GM12878 (cell line): ENCODE results near the gene TGFBR3. TPM values are rescaled to one million over a fixed set of nuclear protein-coding genes. Genes with fewer than 3 reads are reported as not detected.

Experiments
- ATAC-seq: fragments of 200-7000 bp; cut with Tn5 transposase; 3 replicates; pipeline ENCODE4 v1.9.1; 2020; ENCODE audit warnings: mild to moderate bottlenecking, moderate library complexity
- BruUV-seq: library from RNA; stranded (reverse); fragments of 400-500 nt; replicated peaks from 2 replicates; lab custom pipeline; 2021; lab: Mats Ljungman, UMichigan
- CTCF ChIA-PET: fragments of 300-600 bp; sonication (Branson Sonifier 250); formaldehyde crosslinking; extraction: SDS; loops from one replicate; lab custom pipeline; 2021; ENCODE audit warnings: inconsistent platforms; lab: Yijun Ruan, JAX
- POLR2A ChIA-PET: fragments of 350-600 bp; formaldehyde crosslinking; extraction: SDS; loops from one replicate; lab custom pipeline; 2021; ENCODE audit warnings: inconsistent platforms; lab: Charles Lee
- RAD21 ChIA-PET: fragments of 300-600 bp; sonication (Branson Sonifier 250); formaldehyde crosslinking; loops from one replicate; lab custom pipeline; 2023; ENCODE audit warnings: antibody characterized with exemption; ENCODE audit not compliant: unreplicated experiment; lab: Charles Lee
- SMC1A ChIA-PET: fragments of 300-600 bp; sonication (Branson Sonifier 250); formaldehyde crosslinking; loops from one replicate; lab custom pipeline; 2023; ENCODE audit not compliant: unreplicated experiment, uncharacterized antibody; lab: Charles Lee
- DNase-seq: peaks from one replicate; pipeline ENCODE4 v3.0.0-alpha.2; 2011; ENCODE audit warnings: low read depth, low spot score
- FAIRE-seq: peaks from 3 replicates; lab custom pipeline; 2011; peaks lifted over from hg19 to GRCh38; lab: Jason Lieb, UNC
- H2AFZ ChIP-seq: 2 replicates; pipeline ENCODE4 v1.6.0; 2011; ENCODE audit warnings: low read depth, low read length, control low read depth; ENCODE audit not compliant: control insufficient read depth
- H3K27ac ChIP-seq: 2 replicates; pipeline ENCODE4 v1.5.1; 2011; ENCODE audit warnings: control low read depth; ENCODE audit not compliant: control insufficient read depth, insufficient read depth
- H3K27me3 ChIP-seq, 2 experiments: replicated peaks in 1 of 2; 2 replicates each; pipeline versions ENCODE4 v1.6.0 to v1.6.1; 2011; ENCODE audit warnings: low read length in 1 of 2; ENCODE audit not compliant: control insufficient read depth in 2 of 2, insufficient read depth in 2 of 2
- H3K36me3 ChIP-seq, 2 experiments: 2 replicates each; pipeline ENCODE4 v1.5.1; 2011; ENCODE audit warnings: low read length in 1 of 2; ENCODE audit not compliant: control insufficient read depth in 2 of 2, insufficient read depth in 2 of 2
- H3K4me1 ChIP-seq: 2 replicates; pipeline ENCODE4 v1.6.1; 2011; ENCODE audit warnings: mild to moderate bottlenecking, low read length, moderate library complexity, mixed read lengths; ENCODE audit not compliant: control insufficient read depth, insufficient read depth
- H3K4me2 ChIP-seq: 2 replicates; pipeline ENCODE4 v1.6.0; 2011; ENCODE audit warnings: control low read depth; ENCODE audit not compliant: control insufficient read depth, insufficient read depth
- H3K4me3 ChIP-seq: fragments of 200-600 bp; sonication (generic); 2 replicates; pipeline ENCODE4 v1.5.1; 2016
- H3K79me2 ChIP-seq: 2 replicates; pipeline ENCODE4 v1.6.0; 2011; ENCODE audit warnings: low read length; ENCODE audit not compliant: control insufficient read depth, insufficient read depth
- H3K9ac ChIP-seq: 2 replicates; pipeline ENCODE4 v1.8.0; 2011; ENCODE audit warnings: low read length, control low read depth, mixed read lengths; ENCODE audit not compliant: control insufficient read depth, insufficient read depth
- H3K9me3 ChIP-seq: replicated peaks from 3 replicates; pipeline ENCODE4 v1.5.1; 2011; ENCODE audit warnings: mild to moderate bottlenecking, low read length; ENCODE audit not compliant: control insufficient read depth, insufficient read depth
- H4K20me1 ChIP-seq: 2 replicates; pipeline ENCODE4 v1.6.0; 2011; ENCODE audit not compliant: control insufficient read depth, insufficient read depth
- CREB1 ChIP-seq: IDR thresholded peaks from 2 replicates; pipeline ENCODE4 v1.6.1; 2012; ENCODE audit warnings: low read depth, mild to moderate bottlenecking, inconsistent platforms
- FOXK2 ChIP-seq: fragments of 450-650 bp; IDR thresholded peaks from 2 replicates; pipeline ENCODE4 v1.6.1; 2017; ENCODE audit warnings: mild to moderate bottlenecking, moderate library complexity
- GABPA ChIP-seq: IDR thresholded peaks from 2 replicates; pipeline ENCODE4 v1.6.1; 2014; ENCODE audit warnings: antibody characterized with exemption, low read depth, mild to moderate bottlenecking, inconsistent platforms
- IKZF1 ChIP-seq: fragments of 450-650 bp; conservative IDR thresholded peaks from 2 replicates; pipeline ENCODE4 v1.6.1; 2017; ENCODE audit warnings: antibody characterized with exemption, mild to moderate bottlenecking
- MTA2 ChIP-seq: fragments of 450-650 bp; IDR thresholded peaks from 2 replicates; pipeline ENCODE4 v1.6.1; 2016; ENCODE audit warnings: low read depth, mild to moderate bottlenecking, moderate library complexity
- MTA3 ChIP-seq: IDR thresholded peaks from 2 replicates; pipeline ENCODE4 v1.6.1; 2012; ENCODE audit warnings: low read length, inconsistent platforms, borderline replicate concordance
- NR2C2 ChIP-seq: IDR thresholded peaks from 2 replicates; pipeline ENCODE4 v1.6.1; 2011; ENCODE audit warnings: borderline replicate concordance, low read depth; ENCODE audit not compliant: control insufficient read depth, insufficient read length
- RAD51 ChIP-seq: fragments of 450-650 bp; IDR thresholded peaks from 2 replicates; pipeline ENCODE4 v1.6.1; 2016; ENCODE audit warnings: moderate library complexity, mild to moderate bottlenecking, inconsistent platforms
- in situ Hi-C: fragments of 300-500 bp; cut with MboI; formaldehyde crosslinking; loops from 9 replicates; pipeline ENCODE4 v1.14.3; 2018; ENCODE audit warnings: mixed read lengths
- intact Hi-C: fragments of 100-400 bp; cut with micrococcal nuclease; formaldehyde crosslinking; loops from one replicate; pipeline ENCODE4 v1.14.2; 2022; ENCODE audit not compliant: unreplicated experiment
- polyA plus RNA-seq, 11 experiments: library from polyadenylated mRNA; depleted of rRNA in 4 of 11; unstranded in 6 of 11; stranded (reverse) in 5 of 11; fragments of >200 nt; fragmentation: Nextera tagmentation in 4 of 11; fragmentation: Illumina TruSeq in 1 of 11; extraction: Ambion mirVana in 4 of 11; extraction: Trizol in 1 of 11; gene quantifications; 1 replicate in 1 of 11; 2 replicates in 10 of 11; pipeline versions ENCODE4 v1.2.1 to v1.2.3, GENCODE V29; 2011 to 2016; ENCODE audit warnings: inconsistent platforms in 2 of 11, missing spikeins in 2 of 11, low read depth in 1 of 11
- total RNA-seq, 4 experiments: library from RNA; depleted of rRNA in 3 of 4; stranded (reverse); fragments of >200 nt in 3 of 4; fragmentation: Illumina TruSeq in 1 of 4; extraction: Trizol in 1 of 4; gene quantifications; 2 replicates each; pipeline versions ENCODE4 v1.2.1 to v1.2.3, GENCODE V29; 2013 to 2021
- TF ChIP-seq, protein P1 (sequence below): fragments of 450-650 bp; IDR thresholded peaks from 2 replicates; pipeline ENCODE4 v1.6.1; 2016; ENCODE audit warnings: mild to moderate bottlenecking, moderate library complexity, borderline replicate concordance
- TF ChIP-seq, protein P2 (sequence below): IDR thresholded peaks from 2 replicates; pipeline ENCODE4 v1.6.1; 2012; ENCODE audit warnings: low read depth, low read length, improper control_type of control experiment
- TF ChIP-seq, protein P3 (sequence below): fragments of 450-650 bp; IDR thresholded peaks from 2 replicates; pipeline ENCODE4 v1.6.1; 2017; ENCODE audit warnings: borderline replicate concordance
- TF ChIP-seq, protein P4 (sequence below): IDR thresholded peaks from 2 replicates; pipeline ENCODE4 v1.6.1; 2011; ENCODE audit warnings: mild to moderate bottlenecking, low read depth, low read length, moderate library complexity; ENCODE audit not compliant: insufficient replicate concordance

Gene TGFBR3
- total and polyA plus RNA-seq, 10 of the 15 experiments (the other 5 are each of a cell fraction or from before 2014, with no cell fraction given), result 2.7 to 16.5 (median 12.6) TPM

DNA sequence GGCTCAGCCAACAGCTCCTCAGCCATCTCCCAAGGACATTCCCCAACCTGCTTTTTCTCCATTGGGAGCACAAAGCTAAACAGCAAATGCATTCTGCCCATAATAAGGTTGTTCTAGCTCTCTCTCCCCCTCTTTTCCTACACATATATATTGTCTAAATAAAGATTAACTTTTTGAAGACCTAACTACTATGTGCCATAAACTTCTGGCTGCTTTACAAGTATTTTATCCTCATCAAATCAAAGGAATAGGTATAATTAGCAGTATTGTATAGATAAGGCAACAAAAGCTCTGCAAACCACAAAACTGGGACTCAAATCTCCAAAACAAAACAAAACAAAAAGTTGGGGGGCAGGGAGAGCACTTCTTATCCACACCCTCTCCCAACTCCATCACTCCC, 43.4 kb downstream of the TGFBR3 start:
- Histone ChIP-seq H3K4me1 (no peaks in the 10 kb centered on the region), H3K27me3 (no peaks in the 10 kb centered on the region), H3K79me2 (no peaks in the 10 kb centered on the region), H3K9ac (no peak overlapping the region), H3K27ac (no peak overlapping the region), H2AFZ (no peak overlapping the region), H3K4me3 (no peak overlapping the region), H3K9me3 (no peaks in the 10 kb centered on the region), H3K4me2 (no peak overlapping the region)
- POLR2A ChIA-PET, result no interaction called here
- CTCF ChIA-PET, result no interaction called here
- in situ Hi-C loops, result no loop called here
- intact Hi-C loops, result no loop called here
- TF ChIP-seq IKZF1, result no peak
- TF ChIP-seq, protein P1, sequence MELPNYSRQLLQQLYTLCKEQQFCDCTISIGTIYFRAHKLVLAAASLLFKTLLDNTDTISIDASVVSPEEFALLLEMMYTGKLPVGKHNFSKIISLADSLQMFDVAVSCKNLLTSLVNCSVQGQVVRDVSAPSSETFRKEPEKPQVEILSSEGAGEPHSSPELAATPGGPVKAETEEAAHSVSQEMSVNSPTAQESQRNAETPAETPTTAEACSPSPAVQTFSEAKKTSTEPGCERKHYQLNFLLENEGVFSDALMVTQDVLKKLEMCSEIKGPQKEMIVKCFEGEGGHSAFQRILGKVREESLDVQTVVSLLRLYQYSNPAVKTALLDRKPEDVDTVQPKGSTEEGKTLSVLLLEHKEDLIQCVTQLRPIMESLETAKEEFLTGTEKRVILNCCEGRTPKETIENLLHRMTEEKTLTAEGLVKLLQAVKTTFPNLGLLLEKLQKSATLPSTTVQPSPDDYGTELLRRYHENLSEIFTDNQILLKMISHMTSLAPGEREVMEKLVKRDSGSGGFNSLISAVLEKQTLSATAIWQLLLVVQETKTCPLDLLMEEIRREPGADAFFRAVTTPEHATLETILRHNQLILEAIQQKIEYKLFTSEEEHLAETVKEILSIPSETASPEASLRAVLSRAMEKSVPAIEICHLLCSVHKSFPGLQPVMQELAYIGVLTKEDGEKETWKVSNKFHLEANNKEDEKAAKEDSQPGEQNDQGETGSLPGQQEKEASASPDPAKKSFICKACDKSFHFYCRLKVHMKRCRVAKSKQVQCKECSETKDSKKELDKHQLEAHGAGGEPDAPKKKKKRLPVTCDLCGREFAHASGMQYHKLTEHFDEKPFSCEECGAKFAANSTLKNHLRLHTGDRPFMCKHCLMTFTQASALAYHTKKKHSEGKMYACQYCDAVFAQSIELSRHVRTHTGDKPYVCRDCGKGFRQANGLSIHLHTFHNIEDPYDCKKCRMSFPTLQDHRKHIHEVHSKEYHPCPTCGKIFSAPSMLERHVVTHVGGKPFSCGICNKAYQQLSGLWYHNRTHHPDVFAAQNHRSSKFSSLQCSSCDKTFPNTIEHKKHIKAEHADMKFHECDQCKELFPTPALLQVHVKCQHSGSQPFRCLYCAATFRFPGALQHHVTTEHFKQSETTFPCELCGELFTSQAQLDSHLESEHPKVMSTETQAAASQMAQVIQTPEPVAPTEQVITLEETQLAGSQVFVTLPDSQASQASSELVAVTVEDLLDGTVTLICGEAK, result no peak
- no peak for TF ChIP-seq CREB1
- TF ChIP-seq NR2C2, result no peak
- no peak for TF ChIP-seq FOXK2
- TF ChIP-seq, protein P2, sequence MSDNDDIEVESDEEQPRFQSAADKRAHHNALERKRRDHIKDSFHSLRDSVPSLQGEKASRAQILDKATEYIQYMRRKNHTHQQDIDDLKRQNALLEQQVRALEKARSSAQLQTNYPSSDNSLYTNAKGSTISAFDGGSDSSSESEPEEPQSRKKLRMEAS, result no peak
- no peak for TF ChIP-seq RAD51
- TF ChIP-seq GABPA, result no peak
- no peak for TF ChIP-seq MTA2
- TF ChIP-seq, protein P3, sequence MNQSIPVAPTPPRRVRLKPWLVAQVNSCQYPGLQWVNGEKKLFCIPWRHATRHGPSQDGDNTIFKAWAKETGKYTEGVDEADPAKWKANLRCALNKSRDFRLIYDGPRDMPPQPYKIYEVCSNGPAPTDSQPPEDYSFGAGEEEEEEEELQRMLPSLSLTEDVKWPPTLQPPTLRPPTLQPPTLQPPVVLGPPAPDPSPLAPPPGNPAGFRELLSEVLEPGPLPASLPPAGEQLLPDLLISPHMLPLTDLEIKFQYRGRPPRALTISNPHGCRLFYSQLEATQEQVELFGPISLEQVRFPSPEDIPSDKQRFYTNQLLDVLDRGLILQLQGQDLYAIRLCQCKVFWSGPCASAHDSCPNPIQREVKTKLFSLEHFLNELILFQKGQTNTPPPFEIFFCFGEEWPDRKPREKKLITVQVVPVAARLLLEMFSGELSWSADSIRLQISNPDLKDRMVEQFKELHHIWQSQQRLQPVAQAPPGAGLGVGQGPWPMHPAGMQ, result no peak
- TF ChIP-seq, protein P4, sequence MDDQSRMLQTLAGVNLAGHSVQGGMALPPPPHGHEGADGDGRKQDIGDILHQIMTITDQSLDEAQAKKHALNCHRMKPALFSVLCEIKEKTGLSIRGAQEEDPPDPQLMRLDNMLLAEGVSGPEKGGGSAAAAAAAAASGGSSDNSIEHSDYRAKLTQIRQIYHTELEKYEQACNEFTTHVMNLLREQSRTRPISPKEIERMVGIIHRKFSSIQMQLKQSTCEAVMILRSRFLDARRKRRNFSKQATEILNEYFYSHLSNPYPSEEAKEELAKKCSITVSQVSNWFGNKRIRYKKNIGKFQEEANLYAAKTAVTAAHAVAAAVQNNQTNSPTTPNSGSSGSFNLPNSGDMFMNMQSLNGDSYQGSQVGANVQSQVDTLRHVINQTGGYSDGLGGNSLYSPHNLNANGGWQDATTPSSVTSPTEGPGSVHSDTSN, result no peak
- TF ChIP-seq MTA3, result no peak
- TF ChIP-seq, all 136 proteins: peak for 0
- no peaks in the 10 kb centered on the region for H3K36me3 ChIP-seq
- ATAC-seq (no peak), FAIRE-seq (no peak), DNase-seq (no peak)
- RAD21 ChIA-PET, result no interaction called here
- H4K20me1 ChIP-seq, result no peaks in the 10 kb centered on the region
- SMC1A ChIA-PET, result interaction anchor here (0.6 kb wide), 1 partner anchor 780 kb away, joined by 3 read pairs; no protein-coding TSS in a partner anchor
- BruUV-seq, result no TSS peak
